KG1 (cell line): Measurements from ENCODE around the gene SSBP2.

Source experiments
- DNase-seq: peaks from one replicate; lab custom pipeline; 2025; lab: John Stamatoyannopoulos, UW

SSBP2 gene

GRCh38 chr5:81389025-81389424, 361.9 kb downstream of the SSBP2 start:
- no peak for DNase-seq

- no peak for DNase-seq
Measured at GRCh38 chr5:81388169-81388568, 362.7 kb downstream of the SSBP2 start.

- no peak for DNase-seq
Measured at GRCh38 chr5:81383867-81384266, 367.0 kb downstream of the SSBP2 start.

DNA sequence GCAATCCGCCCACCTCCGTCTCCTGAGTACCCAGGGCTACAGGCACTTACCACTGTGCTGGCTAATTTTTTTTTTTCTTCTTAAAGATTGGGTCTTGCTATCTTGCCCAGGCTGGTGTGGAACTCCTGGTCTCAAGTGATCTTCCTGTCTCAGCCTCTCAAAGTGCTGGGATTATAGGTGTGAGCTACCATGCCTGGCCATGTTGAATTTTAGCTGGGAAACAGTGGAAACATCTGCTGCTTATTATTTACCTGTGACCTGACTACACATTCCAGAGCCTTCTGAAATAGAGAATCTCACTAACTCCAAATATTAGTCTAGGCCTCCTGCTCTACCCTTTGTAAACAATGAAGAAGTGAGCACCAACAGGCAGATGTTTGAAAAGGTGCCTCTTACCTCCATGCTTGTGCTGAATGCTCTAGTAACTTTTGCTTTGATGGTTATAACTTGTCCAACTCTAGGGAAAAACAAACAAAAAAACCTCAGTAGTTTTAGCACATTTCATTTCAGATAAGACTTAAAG, 379.5 kb downstream of the SSBP2 start:
- no peak for DNase-seq

GRCh38 chr5:81370912-81371311, 380.0 kb downstream of the SSBP2 start:
- DNase-seq: no peak

DNA sequence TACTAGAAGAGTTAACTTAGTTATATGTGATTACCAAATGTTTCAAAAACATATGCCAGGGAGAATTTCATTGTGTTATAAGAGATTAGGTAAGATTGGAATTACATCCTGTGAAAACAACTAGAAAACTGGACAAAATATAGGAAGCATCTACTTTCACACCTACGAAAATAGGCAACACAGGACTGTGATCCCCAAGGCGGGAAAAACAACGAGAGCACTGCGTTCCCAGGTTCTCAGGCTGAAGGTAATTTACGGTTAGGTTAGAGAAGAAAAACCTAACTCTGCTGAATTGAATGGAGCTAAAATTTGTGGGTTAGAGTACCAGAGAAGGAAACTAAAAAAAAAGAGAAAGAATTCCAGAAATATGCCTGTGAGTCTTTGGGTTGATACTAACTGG, 385.4 kb downstream of the SSBP2 start:
- DNase-seq: no peak

GRCh38 chr5:81363093-81363871, 387.6 kb downstream of the SSBP2 start:
- no peak for DNase-seq
